ENCODE measurements around the gene CXorf58.
"Not testable (repeated sequence)": the region's sequence is repeated elsewhere in the genome, so short reads cannot be mapped to it uniquely, and the experiment has no call there.

Gene CXorf58, protein sequence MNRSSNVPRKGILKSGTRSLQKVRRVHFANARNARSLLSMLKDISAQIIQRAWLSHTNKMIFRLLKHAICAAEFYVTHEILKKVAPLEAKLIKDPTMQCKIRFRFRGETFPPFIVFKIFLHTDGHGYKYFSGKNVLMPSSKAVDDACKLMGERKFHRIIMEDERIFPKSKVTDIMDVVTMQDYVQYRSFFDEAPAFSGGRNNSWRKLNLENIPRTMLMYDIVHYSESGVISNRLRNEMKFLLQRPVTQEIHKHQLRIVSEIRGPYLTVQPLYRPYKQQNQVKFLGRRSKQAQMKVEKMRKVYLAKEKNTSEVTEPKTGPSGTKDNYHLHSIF

DNA sequence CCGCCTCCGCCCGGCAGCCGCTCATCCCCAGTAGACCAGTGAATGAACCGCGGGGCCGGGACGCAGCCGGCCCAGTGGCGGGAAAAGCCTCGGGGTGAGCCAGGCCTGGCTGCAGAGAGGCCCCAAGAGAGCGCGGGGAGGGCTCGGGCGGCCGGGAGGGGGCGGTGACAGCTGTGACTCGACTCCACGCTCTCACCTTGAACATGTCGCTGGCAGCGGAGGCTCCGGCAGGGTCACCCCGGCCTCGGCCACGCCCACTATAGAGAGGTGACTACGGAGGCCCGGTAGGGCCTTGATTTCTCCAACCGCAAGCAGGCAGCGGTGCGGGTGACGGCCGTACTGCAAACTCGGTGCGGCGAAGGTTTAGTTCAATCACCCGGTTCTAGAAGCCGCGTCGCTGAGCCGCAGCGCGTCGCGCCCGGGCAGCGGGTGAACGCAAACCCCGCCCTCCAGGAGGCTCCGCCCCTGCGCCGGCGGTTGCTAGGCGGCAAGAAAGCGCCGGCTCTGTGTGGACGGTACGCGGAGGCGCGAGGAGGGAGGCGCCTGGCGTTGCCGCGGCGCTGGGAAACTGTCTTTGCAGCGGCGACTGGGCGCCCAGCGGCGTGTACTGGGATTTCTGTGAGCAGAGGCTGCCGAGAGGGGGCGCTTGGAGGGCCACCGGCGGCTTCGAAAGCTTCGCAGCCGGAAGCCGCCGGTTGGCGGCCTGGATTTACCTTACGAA is at the start of gene CXorf58, which contains the start of gene APOO:
TSS of gene CXorf58 (plus strand) at position 509 of the 721 bp plus-strand sequence. CDS start 2,297 bp downstream, outside the sequence.
TSS of gene APOO (minus strand) at position 441 of the 721 bp plus-strand sequence. CDS start at position 205, 236 bp downstream.
- DNase-seq: peak; percentile 88

DNA sequence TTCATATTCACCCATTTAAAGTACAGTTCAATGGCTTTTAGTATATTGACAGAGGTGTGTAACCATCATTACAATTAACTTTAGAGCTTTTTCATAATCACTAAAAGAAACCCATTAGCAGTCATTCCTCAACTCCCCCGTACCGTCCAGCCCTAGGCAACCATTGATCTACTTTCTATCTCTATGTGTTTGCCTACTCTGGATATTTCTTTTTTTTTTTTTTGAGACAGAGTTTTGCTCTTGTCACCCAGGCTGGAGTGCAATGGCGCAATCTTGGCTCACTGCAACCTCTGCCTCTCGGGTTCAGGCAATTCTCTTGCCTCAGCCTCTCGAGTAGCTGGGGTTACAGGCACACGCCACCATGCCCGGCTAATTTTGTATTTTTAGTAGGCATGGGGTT is 48.6 kb upstream of the CXorf58 start:
- not testable (repeated sequence) for DNase-seq

DNA sequence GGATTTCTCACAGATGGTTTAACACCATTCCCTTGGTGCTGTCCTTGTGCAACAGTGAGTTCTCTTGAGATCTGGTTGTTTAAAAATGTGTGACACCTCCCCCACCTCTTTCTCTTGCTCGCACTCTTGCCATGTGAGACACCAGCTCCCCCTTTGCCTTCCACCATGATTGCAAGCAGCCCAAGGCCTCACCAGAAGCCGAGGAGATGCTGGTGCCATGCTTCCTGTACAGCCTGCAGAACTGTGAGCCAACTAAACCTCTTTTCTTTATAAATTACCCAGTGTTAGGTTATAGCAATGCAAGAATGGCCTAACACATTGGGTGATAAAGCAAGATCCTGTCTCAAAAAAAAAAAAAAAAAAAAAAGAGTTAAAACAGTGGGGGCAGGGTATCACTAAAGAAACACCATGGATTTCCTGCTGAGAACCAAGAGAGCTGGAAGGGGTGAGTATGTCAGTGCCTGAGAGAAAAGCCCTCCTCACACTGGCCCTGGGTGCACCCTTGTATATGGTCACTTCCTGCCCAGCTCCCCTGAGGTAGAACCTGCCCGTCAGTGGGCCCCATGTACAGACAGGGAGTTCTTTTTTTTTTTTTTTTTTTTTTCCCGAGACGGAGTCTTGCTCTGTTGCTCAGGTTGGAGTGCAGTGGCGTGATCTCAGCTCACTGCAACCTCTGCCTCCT is 46.5 kb upstream of the CXorf58 start:
- no peak for DNase-seq

DNA sequence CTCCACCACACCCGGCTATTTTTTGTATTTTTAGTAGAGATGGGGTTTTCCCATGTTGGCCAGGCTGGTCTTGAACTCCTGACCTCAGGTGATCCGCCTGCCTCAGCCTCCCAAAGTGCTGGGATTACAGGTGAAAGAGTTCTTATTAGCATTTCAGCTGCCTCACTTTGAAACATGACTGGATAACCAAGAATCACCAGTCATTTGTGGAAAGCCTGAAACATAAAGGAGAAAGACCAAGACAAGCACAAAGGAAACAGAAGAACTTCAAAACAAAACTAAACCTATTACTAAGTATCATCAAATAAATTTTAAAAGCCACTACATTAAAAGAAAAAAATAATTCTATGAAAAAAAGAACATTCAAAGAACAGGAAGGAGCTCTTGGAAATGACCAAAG is 45.9 kb upstream of the CXorf58 start:
- DNase-seq: not testable (repeated sequence)

DNA sequence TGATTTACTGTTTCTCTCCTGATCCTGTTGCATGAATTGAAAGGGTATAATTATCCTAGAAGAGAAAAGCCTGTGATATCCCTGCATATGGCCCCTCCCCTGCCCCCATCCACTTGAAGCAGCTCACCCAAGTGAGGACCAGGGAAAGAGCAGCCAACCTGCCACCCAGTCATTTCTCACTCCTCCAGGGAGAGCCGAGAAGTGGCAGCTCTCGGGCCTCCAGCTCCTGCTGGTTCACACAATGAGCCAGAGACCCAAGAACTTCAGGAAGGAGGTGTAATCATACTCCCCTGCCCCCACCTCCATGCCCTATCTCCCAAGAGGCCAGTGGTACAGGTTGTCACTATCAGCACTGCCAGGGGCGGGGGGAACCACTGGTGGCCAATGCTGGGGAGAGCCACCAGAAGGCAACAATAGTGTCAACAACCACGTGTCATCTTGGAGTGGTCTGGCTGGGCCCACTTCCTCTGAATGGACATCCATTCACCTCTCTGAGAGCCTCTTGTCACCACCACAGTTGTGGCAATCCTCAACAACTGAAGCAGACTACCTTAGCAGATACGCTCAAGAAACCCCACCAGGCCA is 43.0 kb upstream of the CXorf58 start:
- DNase-seq: no peak

DNA sequence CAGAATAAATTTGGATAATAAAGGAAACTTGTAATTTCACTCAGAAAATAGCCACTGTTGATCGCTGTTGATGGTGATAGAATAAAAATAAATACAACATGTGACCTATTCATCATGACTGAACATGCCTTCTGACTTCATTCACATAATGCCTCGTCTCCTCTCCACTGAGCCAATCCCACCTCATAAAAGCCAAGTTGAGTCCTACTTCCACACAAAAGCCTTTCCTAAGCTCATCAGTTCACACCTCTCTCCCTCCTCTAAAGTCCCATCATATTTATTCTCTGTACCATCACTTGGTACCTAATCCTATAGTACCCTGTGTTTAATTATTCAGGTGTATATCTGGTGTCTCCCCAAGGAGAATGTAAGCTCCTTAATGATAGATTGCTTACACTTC is 37.8 kb upstream of the CXorf58 start:
- no peak for DNase-seq

DNA sequence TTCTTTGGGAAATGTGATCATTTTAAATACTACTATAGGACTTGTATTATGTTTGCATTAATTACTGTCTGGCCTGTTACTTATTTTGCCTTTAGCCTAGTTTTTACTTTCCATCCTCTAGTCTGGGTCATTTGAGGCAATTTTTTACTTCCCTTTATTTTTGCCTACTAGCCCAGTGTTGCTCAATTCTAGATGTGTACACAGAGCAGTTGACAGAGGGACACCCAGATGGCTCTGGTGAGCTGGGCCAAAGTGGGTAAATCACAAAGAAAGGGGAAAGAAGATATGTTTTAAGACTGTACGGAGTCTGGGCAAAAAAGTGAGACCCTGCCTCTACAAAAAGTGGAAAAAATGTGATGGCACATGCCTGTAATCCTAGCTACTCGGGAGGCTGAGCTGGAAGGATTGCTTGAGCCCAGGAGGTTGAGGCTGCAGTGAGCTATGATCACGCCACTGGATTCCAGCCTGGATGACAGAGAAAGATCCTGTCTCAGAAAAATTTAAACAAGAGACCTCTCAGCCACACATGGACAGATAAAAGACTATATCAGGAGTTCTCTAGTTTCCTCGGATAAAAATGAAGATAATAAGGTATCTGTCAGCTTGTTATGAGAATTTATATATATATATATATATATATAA is 35.8 kb upstream of the CXorf58 start:
- no peak for DNase-seq

DNA sequence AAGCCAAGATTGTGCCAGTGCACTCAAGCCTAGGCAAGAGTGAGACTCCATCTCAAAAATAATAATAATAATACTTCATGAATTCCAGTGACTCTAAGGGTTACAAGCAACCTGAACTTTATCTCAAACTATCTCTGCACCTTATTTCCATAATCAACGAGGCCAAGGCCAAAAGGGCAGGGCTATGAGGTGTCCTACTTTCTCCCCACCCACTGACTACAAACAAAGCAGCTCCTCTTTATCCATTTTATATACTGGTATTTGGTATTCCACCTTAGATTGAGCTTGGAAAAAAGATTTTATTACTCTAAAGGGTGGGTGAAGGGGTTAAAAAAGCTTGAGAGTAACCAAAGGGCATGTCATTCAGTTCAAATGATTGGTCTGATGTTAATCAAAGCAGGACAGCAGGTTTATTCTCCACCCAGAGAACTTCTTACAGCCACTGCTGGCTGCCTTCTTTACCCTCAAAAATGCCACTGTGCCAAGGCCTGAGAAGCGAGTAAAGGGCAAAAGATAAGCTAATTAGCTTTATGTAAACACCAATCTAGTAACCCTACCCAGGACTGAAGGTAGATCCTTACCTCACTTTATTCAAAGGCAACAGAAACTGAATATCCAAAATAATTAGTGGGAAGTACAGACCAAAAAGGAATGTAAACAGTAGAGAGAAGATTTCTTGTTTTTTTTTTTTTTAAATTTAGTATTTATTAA is 28.3 kb upstream of the CXorf58 start:
- no peak for DNase-seq

DNA sequence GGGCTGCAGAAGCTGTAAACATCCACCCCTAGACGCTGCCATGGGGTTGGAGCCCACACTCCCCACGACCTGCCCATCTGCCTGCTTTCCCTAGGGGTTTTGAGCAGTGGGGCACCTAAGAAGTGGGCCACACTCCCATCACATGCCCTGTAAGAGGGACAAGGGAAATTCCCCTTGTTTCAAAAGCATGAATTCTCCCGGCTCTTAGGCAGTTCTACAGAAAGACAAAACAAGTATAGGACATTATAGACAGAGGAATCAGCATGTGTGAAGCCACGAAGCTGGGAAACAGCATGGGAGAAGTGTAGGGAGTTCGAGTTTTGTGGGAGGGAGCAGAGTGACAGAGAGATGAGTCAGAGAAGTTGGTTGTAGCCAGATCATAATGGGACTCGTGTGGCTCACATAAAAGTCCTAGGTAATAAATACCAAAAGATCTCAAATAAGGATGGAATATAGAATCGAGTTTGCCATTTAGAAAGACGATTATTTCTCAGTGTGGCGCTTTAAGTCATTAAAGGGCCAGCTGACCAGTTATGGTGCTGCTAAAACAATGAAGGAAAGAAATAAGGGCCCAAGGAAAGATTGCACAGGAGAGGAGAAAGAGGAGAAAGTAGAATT is 24.0 kb upstream of the CXorf58 start:
- DNase-seq: no peak

DNA sequence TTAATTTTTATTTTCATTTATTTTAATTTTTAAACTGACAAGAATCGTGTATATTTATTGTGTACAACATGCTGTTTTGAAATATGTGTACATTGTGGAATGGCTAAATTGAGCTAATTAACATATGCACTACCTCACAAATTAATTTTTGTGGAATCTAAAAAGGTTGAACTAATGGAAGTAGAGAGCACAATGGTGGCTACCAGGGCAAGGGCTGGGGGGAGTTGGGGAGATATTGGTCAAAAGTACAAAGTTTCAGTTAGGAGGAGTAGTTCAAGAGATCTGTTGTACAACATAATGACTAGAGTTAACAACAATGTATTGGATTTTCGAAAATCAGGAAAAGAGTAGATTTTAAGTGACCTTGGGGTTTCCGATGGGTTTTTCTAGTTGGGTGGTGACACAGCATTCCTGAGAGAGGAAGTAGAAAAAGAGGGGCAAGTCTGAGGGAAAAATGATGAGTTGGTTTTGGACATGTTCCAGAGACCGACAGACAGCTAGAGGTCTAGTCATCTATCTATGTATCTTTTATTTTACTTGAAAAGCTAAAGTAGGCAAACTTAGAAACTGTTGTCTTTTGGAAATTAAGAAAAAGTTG is 23.3 kb upstream of the CXorf58 start:
- no peak for DNase-seq

DNA sequence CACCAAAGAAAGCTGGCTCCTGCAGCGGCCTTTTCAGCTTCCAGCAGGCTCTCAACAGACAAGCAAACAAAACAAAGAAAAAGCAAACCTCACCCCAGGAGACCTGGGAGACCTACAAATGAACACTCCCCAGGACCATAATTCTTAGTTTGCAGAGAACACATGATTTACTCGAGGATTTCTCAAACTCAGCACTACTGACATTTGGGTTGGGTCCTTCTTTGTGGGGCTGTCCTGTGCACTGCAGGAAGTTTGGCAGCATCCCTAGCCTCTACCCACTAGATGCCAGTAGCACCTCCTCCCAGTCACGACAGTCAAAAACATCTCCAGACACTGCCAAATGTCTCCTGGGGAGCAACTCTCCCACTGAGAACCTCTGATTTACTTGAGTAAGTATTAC is 22.0 kb upstream of the CXorf58 start:
- no peak for DNase-seq

DNA sequence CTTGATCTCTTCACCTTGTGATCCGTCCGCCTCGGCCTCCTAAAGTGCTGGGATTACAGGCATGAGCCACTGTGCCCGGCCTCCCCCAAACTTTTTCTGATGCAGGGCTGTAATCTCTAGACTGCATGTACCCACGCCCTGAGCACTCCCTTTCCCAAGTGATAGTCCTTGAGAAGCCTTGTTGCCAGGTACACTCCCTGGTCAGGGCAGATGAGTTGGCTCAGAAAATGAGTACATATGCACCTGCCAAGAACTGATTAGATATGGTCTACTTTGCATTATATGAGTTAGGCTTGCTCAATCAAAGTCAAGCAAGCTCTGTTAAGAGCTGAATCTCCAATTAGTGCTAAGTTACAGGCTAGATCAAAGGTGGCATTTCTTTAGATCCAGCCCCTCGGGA is 20.4 kb upstream of the CXorf58 start:
- no peak for DNase-seq

DNA sequence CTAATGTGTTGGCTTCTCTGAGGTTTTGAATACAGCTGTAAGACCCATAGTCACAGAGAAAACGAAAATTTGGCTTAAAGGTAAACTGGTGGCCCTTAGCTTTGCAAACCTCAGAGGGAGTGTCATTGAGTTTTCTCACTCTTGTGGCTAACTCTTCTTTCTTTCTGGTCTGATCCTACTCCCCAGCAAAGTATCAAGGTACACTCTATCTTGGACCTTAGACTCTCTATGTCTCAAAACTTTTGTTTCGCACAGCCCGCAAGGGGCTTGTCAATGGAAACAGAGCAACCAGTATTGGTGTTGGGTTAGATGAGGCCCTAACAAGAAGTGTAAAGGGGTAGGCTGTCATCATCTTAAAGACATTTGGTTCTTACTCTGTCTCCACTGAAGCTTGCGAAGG is 19.9 kb upstream of the CXorf58 start:
- DNase-seq: no peak

DNA sequence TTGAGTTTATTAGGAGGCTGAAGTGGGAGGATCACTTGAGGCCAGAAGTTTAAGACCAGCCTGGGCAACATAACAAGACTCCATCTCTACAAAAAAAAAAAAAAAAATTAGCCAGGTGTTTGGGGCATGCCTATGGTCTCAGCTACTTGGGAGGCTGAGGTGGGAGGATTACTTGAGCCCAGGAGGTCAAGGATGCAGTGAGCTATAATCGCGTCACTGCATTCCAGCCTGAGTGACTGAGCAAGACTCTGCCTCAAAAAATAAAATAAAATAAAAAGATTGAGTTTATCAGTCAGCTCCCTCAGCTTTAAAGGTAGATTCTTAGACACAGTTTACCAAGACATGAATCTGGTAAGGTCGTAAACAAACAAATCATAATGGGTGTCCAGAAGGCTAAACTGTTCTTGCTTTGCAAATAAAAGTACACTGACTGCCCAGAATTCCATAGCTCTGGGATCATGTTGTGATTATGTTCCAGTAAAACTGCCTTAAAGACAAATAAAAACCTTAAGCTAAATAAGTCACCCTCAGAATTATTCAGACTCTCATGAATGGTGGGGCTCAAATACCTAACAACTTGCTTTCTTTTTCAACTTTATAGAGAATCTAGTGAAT is 18.8 kb upstream of the CXorf58 start:
- no peak for DNase-seq

DNA sequence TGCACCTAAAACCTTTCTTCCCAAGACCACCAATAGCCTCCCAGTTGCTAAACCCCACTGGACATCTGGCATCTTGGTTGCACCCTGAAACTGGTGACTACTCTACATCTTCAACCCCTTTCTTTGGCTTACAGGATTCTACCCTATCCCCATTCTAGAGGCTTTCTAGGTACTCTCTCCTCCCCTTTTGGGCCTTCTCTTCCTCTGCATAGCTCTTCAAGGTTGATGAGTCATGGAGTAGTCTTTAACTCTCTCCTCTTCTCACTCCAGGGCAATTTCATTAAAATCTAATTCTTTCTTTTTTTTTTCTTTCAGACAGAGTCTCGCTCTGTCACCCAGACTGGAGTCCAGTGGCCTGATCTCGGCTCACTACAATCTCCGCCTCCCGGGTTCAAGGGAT is 16.9 kb upstream of the CXorf58 start:
- no peak for DNase-seq

DNA sequence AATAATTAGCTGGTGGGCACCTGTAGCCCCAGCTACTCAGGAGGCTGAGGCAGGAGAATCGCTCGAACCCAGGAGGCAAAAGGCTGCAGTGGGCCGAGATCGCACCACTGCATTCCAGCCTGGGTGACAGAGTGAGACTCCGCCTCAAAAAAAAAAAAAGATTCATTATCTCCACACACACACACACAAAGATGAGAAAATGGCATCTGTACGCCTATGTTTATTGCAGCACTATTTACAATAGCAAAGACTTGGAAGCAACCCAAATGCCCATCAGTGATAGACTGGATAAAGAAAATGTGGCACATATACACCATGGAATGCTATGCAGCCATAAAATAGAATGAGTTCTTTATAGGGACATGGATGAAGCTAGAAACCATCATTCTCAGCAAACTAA is 12.8 kb upstream of the CXorf58 start:
- not testable (repeated sequence) for DNase-seq

DNA sequence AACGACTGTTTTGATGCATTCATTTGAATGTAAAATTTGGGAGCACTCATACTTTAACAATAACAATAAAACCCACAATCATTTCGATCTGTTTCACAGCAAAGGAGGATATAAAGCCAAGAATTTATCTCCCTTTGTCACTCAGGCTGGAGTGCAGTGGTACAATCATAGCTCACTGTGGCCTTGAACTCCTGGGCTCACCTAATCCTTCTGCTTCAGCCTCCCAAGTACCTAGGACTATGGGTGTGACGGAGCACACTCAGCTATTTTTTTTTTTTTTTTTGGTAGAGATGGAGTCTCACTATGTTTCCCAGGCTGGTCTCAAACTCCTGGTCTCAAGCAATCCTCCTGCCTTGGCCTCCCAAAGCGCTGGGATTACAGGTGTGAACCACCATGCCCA is 11.3 kb upstream of the CXorf58 start:
- not testable (repeated sequence) for DNase-seq

DNA sequence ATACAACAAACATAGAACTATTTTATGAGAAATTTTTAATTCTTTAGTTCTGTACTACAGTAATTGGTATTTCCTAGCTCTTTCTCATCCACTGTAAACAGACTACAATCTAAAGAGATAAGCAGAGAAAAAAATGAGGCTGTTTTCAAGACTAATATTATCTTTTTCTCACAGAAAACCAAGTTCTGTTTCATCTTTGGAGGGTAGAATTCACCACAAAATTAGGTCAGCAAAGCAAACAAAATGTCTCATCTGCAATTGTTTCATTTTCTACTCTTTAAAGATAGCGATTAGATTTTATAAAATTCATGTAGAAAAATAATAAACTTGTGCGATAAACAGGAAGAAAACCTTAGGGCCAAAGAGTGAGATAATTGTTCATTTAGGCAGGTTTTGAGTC is 10.8 kb upstream of the CXorf58 start:
- DNase-seq: no peak

DNA sequence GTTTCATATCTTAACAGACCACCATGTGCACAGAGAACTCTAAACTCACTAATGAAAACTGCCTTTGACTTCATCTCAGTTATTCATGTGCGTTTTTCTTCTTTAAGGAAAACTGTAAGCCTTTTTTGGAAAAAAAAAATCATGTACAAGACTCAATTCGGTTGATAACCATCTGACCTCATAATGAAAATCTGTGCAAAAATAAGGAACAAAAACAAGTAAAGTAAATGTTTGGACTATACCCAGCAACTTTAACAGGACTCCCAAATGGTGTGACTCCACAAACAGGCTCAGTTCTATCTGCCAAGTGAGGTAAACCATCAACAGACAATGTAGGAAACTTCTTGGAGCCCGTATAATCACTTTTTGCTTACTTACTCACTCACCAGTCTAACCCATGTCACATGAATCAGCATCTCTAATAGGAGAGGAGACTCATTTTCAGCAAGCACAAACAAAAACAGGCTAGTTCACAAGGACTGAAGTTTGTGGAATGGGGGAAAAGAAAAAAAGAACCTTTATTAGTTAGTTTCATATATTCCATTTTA is 9.3 kb upstream of the CXorf58 start:
- no peak for DNase-seq

DNA sequence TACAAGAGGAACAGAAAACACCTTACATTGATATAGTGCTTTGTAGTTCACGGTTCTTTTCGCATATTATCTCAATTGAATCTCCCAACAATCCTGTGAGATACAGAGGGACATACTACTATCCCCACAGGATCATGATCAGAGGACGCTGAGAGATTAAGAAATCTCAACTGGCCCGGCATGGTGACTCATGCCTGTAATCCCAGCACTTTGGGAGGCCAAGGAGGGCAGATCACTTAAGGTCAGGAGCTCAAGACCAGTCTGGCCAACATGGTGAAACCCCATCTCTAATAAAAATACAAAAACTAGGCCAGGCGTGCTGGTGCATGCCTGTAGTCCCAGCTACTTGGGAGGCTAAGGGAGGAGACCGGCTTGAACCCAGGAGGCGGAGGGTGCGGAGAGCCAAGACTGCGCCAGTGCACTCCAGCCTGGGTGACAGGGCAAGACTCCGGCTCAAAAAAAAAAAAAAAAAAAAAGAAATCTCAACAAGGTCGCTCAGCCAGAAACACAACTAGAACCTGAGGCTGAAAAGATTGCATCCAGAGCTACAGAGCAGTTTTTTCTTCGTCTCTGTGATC is 7.5 kb upstream of the CXorf58 start:
- no peak for DNase-seq
